Endothelial cell of umbilical vein (primary cell): Measurements from ENCODE around the gene INPP5E. TPM values are rescaled to one million over a fixed set of nuclear protein-coding genes. Genes with fewer than 3 reads are reported as not detected.

ENCODE experiments used
- BruUV-seq: library from RNA; stranded (reverse); fragments of 400-500 nt; replicated peaks from 2 replicates; lab custom pipeline; 2021; lab: Mats Ljungman, UMichigan
- CTCF ChIA-PET: fragments of 300-600, 350-600 bp; sonication (Branson Sonifier 250); formaldehyde crosslinking; loops from one replicate; lab custom pipeline; 2021; ENCODE audit warnings: antibody characterized with exemption, inconsistent platforms; lab: Charles Lee
- POLR2A ChIA-PET: fragments of 300-600, 350-600 bp; sonication (Branson Sonifier 250); formaldehyde crosslinking; loops from one replicate; lab custom pipeline; 2021; ENCODE audit warnings: antibody characterized with exemption, inconsistent platforms; lab: Charles Lee
- DNase-seq: peaks from one replicate; pipeline ENCODE4 v3.0.0-alpha.2; 2011; ENCODE audit warnings: low read depth, low spot score
- FAIRE-seq: peaks from 2 replicates; lab custom pipeline; 2011; peaks lifted over from hg19 to GRCh38; lab: Jason Lieb, UNC
- H2AFZ ChIP-seq: 2 replicates; pipeline ENCODE4 v1.6.0; 2012; ENCODE audit warnings: low read depth, low read length, control low read depth, inconsistent platforms
- H3K27ac ChIP-seq: 2 replicates; pipeline ENCODE4 v1.5.1; 2011; ENCODE audit warnings: low read depth, mild to moderate bottlenecking, control low read depth, low read length, moderate library complexity; ENCODE audit not compliant: insufficient read depth
- H3K27me3 ChIP-seq, 2 experiments: 2 replicates each; pipeline versions ENCODE4 v1.6.0 to v1.6.1; 2011; ENCODE audit warnings: low read length in 2 of 2, mixed read lengths in 1 of 2; ENCODE audit not compliant: control insufficient read depth in 2 of 2, insufficient read depth in 2 of 2
- H3K36me3 ChIP-seq, 2 experiments: 2 replicates in 1 of 2; 3 replicates in 1 of 2; pipeline ENCODE4 v1.5.1; 2011; ENCODE audit warnings: low read length in 2 of 2, mild to moderate bottlenecking in 1 of 2, moderate library complexity in 1 of 2; ENCODE audit not compliant: control insufficient read depth in 2 of 2, insufficient read depth in 2 of 2; ENCODE audit errors: extremely low read depth in 1 of 2
- H3K4me1 ChIP-seq: 3 replicates; pipeline ENCODE4 v1.5.1; 2011; ENCODE audit warnings: mild to moderate bottlenecking, low read length; ENCODE audit not compliant: control insufficient read depth, insufficient read depth; ENCODE audit errors: extremely low read depth
- H3K4me2 ChIP-seq: 2 replicates; pipeline ENCODE4 v1.6.1; 2011; ENCODE audit warnings: low read length, control low read depth, mixed read lengths; ENCODE audit not compliant: insufficient read depth
- H3K4me3 ChIP-seq, 3 experiments: fragments of 200-600 bp in 1 of 3; sonication (generic), shearing (Covaris generic) in 1 of 3; replicated peaks in 1 of 3; 2 replicates each; pipeline ENCODE4 v1.5.1; 2011 to 2016; ENCODE audit warnings: control low read depth in 3 of 3, low read length in 3 of 3, mild to moderate bottlenecking in 2 of 3, inconsistent platforms in 1 of 3, low read depth in 1 of 3, moderate library complexity in 1 of 3; ENCODE audit not compliant: insufficient read depth in 1 of 3
- H3K79me2 ChIP-seq: 2 replicates; pipeline ENCODE4 v1.6.0; 2012; ENCODE audit warnings: low read length, inconsistent platforms; ENCODE audit not compliant: control insufficient read depth, insufficient read depth
- H3K9ac ChIP-seq: replicated peaks from 2 replicates; pipeline ENCODE3; 2011; ENCODE audit warnings: low read length, control low read depth; ENCODE audit not compliant: insufficient read depth; ENCODE audit errors: extremely low read depth
- H3K9me1 ChIP-seq: replicated peaks from 3 replicates; pipeline ENCODE4 v1.6.0; 2011; ENCODE audit warnings: mild to moderate bottlenecking, low read length; ENCODE audit not compliant: control insufficient read depth, insufficient read depth; ENCODE audit errors: extremely low read depth
- H3K9me3 ChIP-seq: replicated peaks from 2 replicates; pipeline ENCODE4 v1.5.1; 2012; ENCODE audit warnings: low read length, inconsistent platforms; ENCODE audit not compliant: control insufficient read depth, insufficient read depth
- H4K20me1 ChIP-seq: replicated peaks from 2 replicates; pipeline ENCODE3; 2011; ENCODE audit warnings: mild to moderate bottlenecking, low read length; ENCODE audit not compliant: control insufficient read depth, insufficient read depth; ENCODE audit errors: extremely low read depth
- CTCF ChIP-seq, 2 donors: IDR thresholded peaks; 1 replicate in 1 of 2; 2 replicates in 1 of 2; pipeline ENCODE4 v1.5.1; 2011; ENCODE audit warnings: low read length in 2 of 2, mild to moderate bottlenecking in 2 of 2, moderate library complexity in 2 of 2, control low read depth in 1 of 2, inconsistent platforms in 1 of 2, low read depth in 1 of 2; ENCODE audit not compliant: insufficient read depth in 1 of 2; ENCODE audit errors: extremely low read depth in 1 of 2
- EZH2 ChIP-seq: IDR thresholded peaks from 2 replicates; pipeline ENCODE4 v1.6.1; 2012; ENCODE audit warnings: borderline replicate concordance, low read depth, mild to moderate bottlenecking, moderate library complexity, low read length, inconsistent platforms; ENCODE audit not compliant: severe bottlenecking
- GATA2 ChIP-seq: IDR thresholded peaks from 2 replicates; pipeline ENCODE4 v1.7.0; 2011; ENCODE audit warnings: low read depth, mild to moderate bottlenecking, moderate library complexity, mixed read lengths, low read length; ENCODE audit not compliant: insufficient read length, insufficient read depth
- JUN ChIP-seq: IDR thresholded peaks from 2 replicates; pipeline ENCODE4 v1.6.1; 2011; ENCODE audit warnings: borderline replicate concordance, low read depth; ENCODE audit not compliant: insufficient read length, insufficient read depth
- MYC ChIP-seq: IDR thresholded peaks from one replicate; pipeline ENCODE4 v1.6.1; 2011; ENCODE audit warnings: mild to moderate bottlenecking, low read depth, low read length
- POLR2A ChIP-seq: IDR thresholded peaks from 2 replicates; pipeline ENCODE4 v1.6.1; 2012; ENCODE audit warnings: low read depth, mild to moderate bottlenecking, control low read depth, low read length
- POLR2AphosphoS5 ChIP-seq: IDR thresholded peaks from 2 replicates; pipeline ENCODE4 v1.6.1; 2012; ENCODE audit warnings: low read depth, mild to moderate bottlenecking, control low read depth, low read length, moderate library complexity; ENCODE audit not compliant: insufficient read depth
- dilution Hi-C: fragments of 300-500 bp; cut with MboI; formaldehyde crosslinking; loops from one replicate; pipeline ENCODE4 v1.15.0; 2019; ENCODE audit warnings: low sequenced_read_pairs; ENCODE audit not compliant: extremely low pct_ligation_motif_present
- intact Hi-C: fragments of 100-400 bp; cut with micrococcal nuclease; formaldehyde crosslinking; loops from one replicate; pipeline ENCODE4 v1.10.0; 2022
- polyA plus RNA-seq, 4 experiments: library from polyadenylated mRNA; depleted of rRNA in 3 of 4; stranded (reverse) in 3 of 4; unstranded in 1 of 4; fragments of >200 nt; gene quantifications; 2 replicates each; pipeline versions ENCODE4 v1.2.1 to v1.2.3, GENCODE V29; 2011 to 2012; ENCODE audit warnings: missing spikeins in 1 of 4
- total RNA-seq: library from RNA; stranded (reverse); gene quantifications from 2 replicates; pipeline ENCODE4 v1.2.3, GENCODE V29; 2021
- TF ChIP-seq, protein P1 (sequence below): IDR thresholded peaks from 2 replicates; pipeline ENCODE4 v1.6.1; 2011; ENCODE audit not compliant: insufficient read depth, insufficient read length

Gene INPP5E
- total and polyA plus RNA-seq, 2 donors (not counting 3 experiments of a cell fraction or from before 2014, with no cell fraction given) = 15.0 to 24.5 TPM

- no peak overlapping the region for H3K4me3 ChIP-seq
- no peak overlapping the region for H3K4me2 ChIP-seq
- no peak overlapping the region for H3K9ac ChIP-seq
- H4K20me1 ChIP-seq = no peaks in the 10 kb centered on the region
- no peaks in the 10 kb centered on the region for H3K27me3 ChIP-seq
- no peak overlapping the region for H2AFZ ChIP-seq
- CTCF ChIA-PET = interaction anchor here (1.7 to 2.3 kb wide), 2 partner anchors 12 to 85 kb away, joined by 8 to 9 read pairs; partner anchors contain the start of genes ENTR1 and PMPCA
- H3K27ac ChIP-seq = no peak overlapping the region
- peaks cover 10% of the 10 kb centered on the region for H3K4me1 ChIP-seq
- no peak for FAIRE-seq
- H3K79me2 ChIP-seq = peaks cover 22% of the 10 kb centered on the region
- intact Hi-C loops = no loop called here
- TF ChIP-seq, protein P1, sequence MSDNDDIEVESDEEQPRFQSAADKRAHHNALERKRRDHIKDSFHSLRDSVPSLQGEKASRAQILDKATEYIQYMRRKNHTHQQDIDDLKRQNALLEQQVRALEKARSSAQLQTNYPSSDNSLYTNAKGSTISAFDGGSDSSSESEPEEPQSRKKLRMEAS = no peak
- no peak for TF ChIP-seq POLR2AphosphoS5
- BruUV-seq = no TSS peak
- dilution Hi-C loops = no loop called here
- H3K9me3 ChIP-seq = no peaks in the 10 kb centered on the region
- POLR2A ChIA-PET = no interaction called here
- H3K9me1 ChIP-seq = no peaks in the 10 kb centered on the region
- DNase-seq = no peak
- H3K36me3 ChIP-seq = peaks cover 7 to 50% of the 10 kb centered on the region in 2 experiments
Measured at GRCh38 chr9:136397643-136398042, 42.0 kb downstream of the INPP5E start.

DNA sequence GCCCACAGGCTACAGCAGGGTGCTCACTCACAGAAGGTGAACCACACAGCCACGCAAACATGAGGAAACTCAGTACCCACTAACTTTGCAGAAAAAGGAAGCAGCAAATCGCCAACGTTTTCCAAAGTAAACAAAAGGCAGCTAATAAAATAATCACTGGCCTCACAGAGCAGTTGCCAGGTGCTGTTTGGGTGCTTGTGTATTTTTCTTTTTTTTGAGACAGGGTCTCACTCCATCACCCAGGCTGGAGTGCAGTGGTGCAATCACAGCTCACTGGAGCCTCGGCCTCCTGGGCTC, 43.5 kb downstream of the INPP5E start:
- Histone ChIP-seq H2AFZ (no peak overlapping the region), H3K27ac (no peak overlapping the region), H3K4me1 (peaks cover 10% of the 10 kb centered on the region), H3K9me1 (no peaks in the 10 kb centered on the region), H3K9me3 (no peaks in the 10 kb centered on the region), H3K36me3 (peaks cover 7 to 61% of the 10 kb centered on the region in 2 experiments), H3K27me3 (no peaks in the 10 kb centered on the region), H3K4me3 (no peak overlapping the region), H4K20me1 (no peaks in the 10 kb centered on the region), H3K4me2 (no peak overlapping the region), H3K79me2 (peaks cover 22% of the 10 kb centered on the region), H3K9ac (no peak overlapping the region)
- intact Hi-C loops (no loop called here), dilution Hi-C loops (no loop called here)
- FAIRE-seq (no peak), DNase-seq (no peak)
- POLR2A ChIA-PET = no interaction called here
- BruUV-seq = no TSS peak
- TF ChIP-seq CTCF (IDR thresholded peaks at IDR 0.05; ENCODE audit: extremely low read depth in 1 of 2, insufficient read depth in 1 of 2, low read depth in 1 of 2, low read length in 2 of 2) (no peak), EZH2 (no peak), GATA2 (no peak), POLR2AphosphoS5 (no peak), POLR2A (no peak), MYC (no peak), JUN (no peak)
- TF ChIP-seq, protein P1 = no peak
- CTCF ChIA-PET = interaction anchor here (1.0 to 1.7 kb wide), 2 partner anchors 29 to 84 kb away, joined by 3 to 9 read pairs; no protein-coding TSS in a partner anchor
